Measurements from ENCODE around the gene BRI3BP.

The BRI3BP gene

DNA sequence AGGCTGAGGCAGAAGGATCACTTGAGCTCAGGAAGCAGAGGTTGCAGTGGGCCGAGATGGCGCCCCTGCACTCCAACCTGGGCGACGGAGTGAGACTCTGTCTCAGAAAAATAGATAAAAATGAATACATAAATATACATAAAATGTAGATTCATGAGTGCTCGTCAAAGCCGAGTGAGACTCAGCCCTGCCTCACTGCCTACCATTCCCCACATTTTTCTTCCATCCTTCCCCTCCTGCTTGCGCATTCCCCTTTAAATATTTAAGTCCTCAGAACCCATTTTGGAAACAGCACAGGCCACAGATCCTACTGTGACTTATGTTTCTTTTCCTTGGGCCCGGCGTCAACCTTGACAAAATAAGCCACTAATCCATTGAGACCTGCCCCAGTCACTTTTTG, 39.8 kb downstream of the BRI3BP start:
- Histone ChIP-seq H4K8ac (ENCODE audit: low read length) (no peak overlapping the region), H3K9ac (ENCODE audit: low read length) (no peak overlapping the region), H2AK5ac (ENCODE audit: low read length, severe bottlenecking) (no peak overlapping the region), H3K18ac (ENCODE audit: low read depth in 1 of 2, low read length in 2 of 2) (no peak overlapping the region), H2BK5ac (ENCODE audit: low read depth, low read length, poor library complexity, severe bottlenecking) (no peak overlapping the region), H3K4me2 (ENCODE audit: low read length, poor library complexity, severe bottlenecking) (no peak overlapping the region), H2BK12ac (ENCODE audit: low read length in 2 of 2) (no peak overlapping the region), H3K36me3 (ENCODE audit: control insufficient read depth in 1 of 2, insufficient read depth in 2 of 2, low read depth in 1 of 2, low read length in 2 of 2) (no peaks in the 10 kb centered on the region), H2AFZ (ENCODE audit: low read depth, low read length) (no peak overlapping the region), H3K27me3 (ENCODE audit: control insufficient read depth in 1 of 2, insufficient read depth in 1 of 2, low read length in 2 of 2) (no peaks in the 10 kb centered on the region), H3K4me1 (ENCODE audit: control insufficient read depth, insufficient read depth, low read depth, low read length) (no peaks in the 10 kb centered on the region), H3K4ac (ENCODE audit: low read depth in 1 of 2, low read length in 2 of 2) (no peak overlapping the region), H3K79me1 (replicated peaks; ENCODE audit: low read length, poor library complexity, severe bottlenecking) (no peaks in the 10 kb centered on the region), H3K14ac (ENCODE audit: low read length in 2 of 2) (no peak overlapping the region), H3K23ac (ENCODE audit: low read length in 2 of 2) (no peak overlapping the region), H4K91ac (ENCODE audit: low read length) (no peak overlapping the region), H3K4me3 (ENCODE audit: insufficient read depth in 1 of 2, low read depth in 1 of 2, low read length in 2 of 2) (no peak overlapping the region), H3K9me3 (ENCODE audit: control insufficient read depth, low read length) (no peaks in the 10 kb centered on the region), H2BK120ac (ENCODE audit: low read depth, low read length) (no peak overlapping the region), H2BK15ac (ENCODE audit: low read depth, poor library complexity, severe bottlenecking) (no peak overlapping the region), H3K27ac (ENCODE audit: low read length, poor library complexity, severe bottlenecking) (no peak overlapping the region)
- over 99% methylated on average over 5 of the region's 9 CpGs for WGBS
- no peak for DNase-seq

DNA sequence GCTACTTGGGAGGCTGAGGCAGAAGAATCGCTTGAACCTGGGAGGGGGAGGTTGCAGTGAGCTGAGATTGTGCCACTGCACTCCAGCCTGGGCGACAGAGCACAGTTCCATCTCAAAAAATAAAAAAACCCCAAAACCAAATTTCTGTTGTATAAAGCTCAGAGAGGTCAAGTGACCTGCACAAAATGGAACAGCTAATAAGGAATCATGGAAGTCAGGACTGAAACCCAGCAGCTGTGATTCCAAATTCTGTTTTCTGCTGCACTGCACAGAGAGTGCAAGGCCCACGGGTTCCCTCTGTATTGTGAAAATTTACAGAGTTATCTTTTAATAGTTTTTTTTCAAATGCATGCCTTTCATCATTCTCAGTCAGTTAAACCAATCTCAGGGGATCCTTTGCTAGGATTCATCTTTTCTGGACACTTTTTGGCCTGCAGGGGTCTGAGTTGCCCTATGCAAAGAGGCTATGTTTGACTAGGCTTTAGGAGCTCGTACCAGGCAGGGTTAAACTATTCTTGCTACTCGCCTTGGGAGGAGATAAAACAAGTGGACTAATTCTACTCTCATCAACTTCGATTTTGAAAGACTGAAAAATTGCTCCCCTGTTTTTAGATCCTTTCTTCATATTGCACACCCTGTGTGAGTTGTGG, 45.7 kb downstream of the BRI3BP start:
- no peak overlapping the region for H2AFZ ChIP-seq (ENCODE audit: low read depth, low read length)
- no peak for DNase-seq
- no peak overlapping the region for H3K4me3 ChIP-seq (ENCODE audit: insufficient read depth in 1 of 2, low read depth in 1 of 2, low read length in 2 of 2)
- 100% methylated on average over 1 of the region's 6 CpGs for WGBS
- no peak overlapping the region for H3K14ac ChIP-seq (ENCODE audit: low read length in 2 of 2)
- no peak overlapping the region for H2AK5ac ChIP-seq (ENCODE audit: low read length, severe bottlenecking)
- H4K8ac ChIP-seq (ENCODE audit: low read length) = no peak overlapping the region
- H3K27ac ChIP-seq (ENCODE audit: low read length, poor library complexity, severe bottlenecking) = no peak overlapping the region
- H3K4me1 ChIP-seq (ENCODE audit: control insufficient read depth, insufficient read depth, low read depth, low read length) = no peaks in the 10 kb centered on the region
- H3K4me2 ChIP-seq (ENCODE audit: low read length, poor library complexity, severe bottlenecking) = no peak overlapping the region
- no peaks in the 10 kb centered on the region for H3K9me3 ChIP-seq (ENCODE audit: control insufficient read depth, low read length)
- H4K91ac ChIP-seq (ENCODE audit: low read length) = no peak overlapping the region
- H2BK12ac ChIP-seq (ENCODE audit: low read length in 2 of 2) = no peak overlapping the region
- no peak overlapping the region for H2BK120ac ChIP-seq (ENCODE audit: low read depth, low read length)
- H2BK5ac ChIP-seq (ENCODE audit: low read depth, low read length, poor library complexity, severe bottlenecking) = no peak overlapping the region
- no peaks in the 10 kb centered on the region for H3K36me3 ChIP-seq (ENCODE audit: control insufficient read depth in 1 of 2, insufficient read depth in 2 of 2, low read depth in 1 of 2, low read length in 2 of 2)
- no peak overlapping the region for H3K4ac ChIP-seq (ENCODE audit: low read depth in 1 of 2, low read length in 2 of 2)
- no peak overlapping the region for H2BK15ac ChIP-seq (ENCODE audit: low read depth, poor library complexity, severe bottlenecking)
- H3K27me3 ChIP-seq (ENCODE audit: control insufficient read depth in 1 of 2, insufficient read depth in 1 of 2, low read length in 2 of 2) = no peaks in the 10 kb centered on the region
- H3K23ac ChIP-seq (ENCODE audit: low read length in 2 of 2) = no peak overlapping the region
- H3K79me1 ChIP-seq (replicated peaks; ENCODE audit: low read length, poor library complexity, severe bottlenecking) = no peaks in the 10 kb centered on the region
- H3K18ac ChIP-seq (ENCODE audit: low read depth in 1 of 2, low read length in 2 of 2) = no peak overlapping the region
- H3K9ac ChIP-seq (ENCODE audit: low read length) = no peak overlapping the region

- H2AFZ ChIP-seq (ENCODE audit: low read depth, low read length) = no peak overlapping the region
- peak overlapping the region; percentile 66 for H3K4me2 ChIP-seq (ENCODE audit: low read length, poor library complexity, severe bottlenecking)
- 84% methylated on average over 15 of the region's 15 CpGs for WGBS
- no peak overlapping the region for H3K18ac ChIP-seq (ENCODE audit: low read depth in 1 of 2, low read length in 2 of 2)
- H2BK5ac ChIP-seq (ENCODE audit: low read depth, low read length, poor library complexity, severe bottlenecking) = no peak overlapping the region
- peak overlapping the region; percentile 60 for H3K9ac ChIP-seq (ENCODE audit: low read length)
- no peak overlapping the region for H3K23ac ChIP-seq (ENCODE audit: low read length in 2 of 2)
- no peak overlapping the region for H2BK15ac ChIP-seq (ENCODE audit: low read depth, poor library complexity, severe bottlenecking)
- peak overlapping the region; percentile 51 to 88 for H3K4me3 ChIP-seq (ENCODE audit: insufficient read depth in 1 of 2, low read depth in 1 of 2, low read length in 2 of 2)
- peaks cover 3% of the 10 kb centered on the region for H3K4me1 ChIP-seq (ENCODE audit: control insufficient read depth, insufficient read depth, low read depth, low read length)
- no peaks in the 10 kb centered on the region for H3K36me3 ChIP-seq (ENCODE audit: control insufficient read depth in 1 of 2, insufficient read depth in 2 of 2, low read depth in 1 of 2, low read length in 2 of 2)
- H2AK5ac ChIP-seq (ENCODE audit: low read length, severe bottlenecking) = no peak overlapping the region
- no peak overlapping the region for H3K14ac ChIP-seq (ENCODE audit: low read length in 2 of 2)
- DNase-seq = no peak
- H4K91ac ChIP-seq (ENCODE audit: low read length) = no peak overlapping the region
- H2BK120ac ChIP-seq (ENCODE audit: low read depth, low read length) = no peak overlapping the region
- no peaks in the 10 kb centered on the region for H3K79me1 ChIP-seq (replicated peaks; ENCODE audit: low read length, poor library complexity, severe bottlenecking)
- H3K27me3 ChIP-seq (ENCODE audit: control insufficient read depth in 1 of 2, insufficient read depth in 1 of 2, low read length in 2 of 2) = no peaks in the 10 kb centered on the region
- H2BK12ac ChIP-seq (ENCODE audit: low read length in 2 of 2) = no peak overlapping the region
- H3K9me3 ChIP-seq (ENCODE audit: control insufficient read depth, low read length) = no peaks in the 10 kb centered on the region
- peak overlapping the region; percentile 76 for H4K8ac ChIP-seq (ENCODE audit: low read length)
- H3K4ac ChIP-seq (ENCODE audit: low read depth in 1 of 2, low read length in 2 of 2) = no peak overlapping the region
- H3K27ac ChIP-seq (ENCODE audit: low read length, poor library complexity, severe bottlenecking) = no peak overlapping the region
Observed at GRCh38 chr12:125049093-125049458, 55.6 kb downstream of the BRI3BP start.

- no peaks in the 10 kb centered on the region for H3K27me3 ChIP-seq (ENCODE audit: control insufficient read depth in 1 of 2, insufficient read depth in 1 of 2, low read length in 2 of 2)
- no peak overlapping the region for H2BK120ac ChIP-seq (ENCODE audit: low read depth, low read length)
- H3K79me1 ChIP-seq (replicated peaks; ENCODE audit: low read length, poor library complexity, severe bottlenecking) = no peaks in the 10 kb centered on the region
- H3K18ac ChIP-seq (ENCODE audit: low read depth in 1 of 2, low read length in 2 of 2) = no peak overlapping the region
- H4K91ac ChIP-seq (ENCODE audit: low read length) = no peak overlapping the region
- H3K4ac ChIP-seq (ENCODE audit: low read depth in 1 of 2, low read length in 2 of 2) = no peak overlapping the region
- no peak overlapping the region for H3K23ac ChIP-seq (ENCODE audit: low read length in 2 of 2)
- no peak overlapping the region for H2BK12ac ChIP-seq (ENCODE audit: low read length in 2 of 2)
- H3K4me1 ChIP-seq (ENCODE audit: control insufficient read depth, insufficient read depth, low read depth, low read length) = peaks cover 3% of the 10 kb centered on the region
- no peak for DNase-seq
- H3K4me3 ChIP-seq (ENCODE audit: insufficient read depth in 1 of 2, low read depth in 1 of 2, low read length in 2 of 2) = no peak overlapping the region
- no peak overlapping the region for H2BK5ac ChIP-seq (ENCODE audit: low read depth, low read length, poor library complexity, severe bottlenecking)
- H4K8ac ChIP-seq (ENCODE audit: low read length) = no peak overlapping the region
- H2AFZ ChIP-seq (ENCODE audit: low read depth, low read length) = no peak overlapping the region
- no peak overlapping the region for H3K27ac ChIP-seq (ENCODE audit: low read length, poor library complexity, severe bottlenecking)
- no peak overlapping the region for H3K14ac ChIP-seq (ENCODE audit: low read length in 2 of 2)
- H2BK15ac ChIP-seq (ENCODE audit: low read depth, poor library complexity, severe bottlenecking) = no peak overlapping the region
- no peaks in the 10 kb centered on the region for H3K9me3 ChIP-seq (ENCODE audit: control insufficient read depth, low read length)
- no peak overlapping the region for H2AK5ac ChIP-seq (ENCODE audit: low read length, severe bottlenecking)
- no peak overlapping the region for H3K9ac ChIP-seq (ENCODE audit: low read length)
- WGBS = 93% methylated on average over 9 of the region's 10 CpGs
- H3K4me2 ChIP-seq (ENCODE audit: low read length, poor library complexity, severe bottlenecking) = no peak overlapping the region
- no peaks in the 10 kb centered on the region for H3K36me3 ChIP-seq (ENCODE audit: control insufficient read depth in 1 of 2, insufficient read depth in 2 of 2, low read depth in 1 of 2, low read length in 2 of 2)
Observed at GRCh38 chr12:125050446-125050845, 57.0 kb downstream of the BRI3BP start.
